Measurements from ENCODE around the gene ECT2L. TPM values are rescaled to one million over a fixed set of nuclear protein-coding genes. Genes with fewer than 3 reads are reported as not detected.

The ECT2L gene
- polyA plus RNA-seq, 2 of the 4 experiments (the other 2 are of a cell fraction): 0.01 TPM; not detected in 1

GRCh38 chr6:138896104-138896756 is 100.3 kb downstream of the ECT2L start:
- DNase-seq (ENCODE audit: low read depth in 1 of 2, low spot score in 1 of 2) (no peak), FAIRE-seq (no peak), ATAC-seq (no peak)
- no peak overlapping the region for H3K4me3 ChIP-seq
- POLR2A ChIA-PET: no interaction called here
- H3K27ac ChIP-seq: no peak overlapping the region
- CTCF ChIA-PET: no interaction called here
- H3K9me3 ChIP-seq: no peaks in the 10 kb centered on the region
- no peak for TF ChIP-seq FOXS1 (CRISPR knock-in tag; IDR thresholded peaks at IDR 0.05)
- TF ChIP-seq JUN (IDR thresholded peaks at IDR 0.05): no peak
- no peak for TF ChIP-seq FOSB (CRISPR knock-in tag; IDR thresholded peaks at IDR 0.05)
- no peak for TF ChIP-seq MAFK (IDR thresholded peaks at IDR 0.05; ENCODE audit: partially characterized antibody)
- no peak overlapping the region for H3K4me2 ChIP-seq
- no peaks in the 10 kb centered on the region for H3K4me1 ChIP-seq
- WGBS (ENCODE audit: missing lambda C conversion rate): 94% methylated on average over 8 of the region's 8 CpGs

- FAIRE-seq (no peak), ATAC-seq (no peak), DNase-seq (ENCODE audit: low read depth in 1 of 2, low spot score in 1 of 2) (no peak)
- Histone ChIP-seq H3K4me1 (no peaks in the 10 kb centered on the region), H3K9me3 (no peaks in the 10 kb centered on the region), H3K4me2 (no peak overlapping the region), H3K27ac (no peak overlapping the region), H3K4me3 (no peak overlapping the region)
- no peak for TF ChIP-seq BHLHE40 (IDR thresholded peaks at IDR 0.05; ENCODE audit: low read depth, low read length)
- no peak for TF ChIP-seq CBX8 (IDR thresholded peaks at IDR 0.05)
- no peak for TF ChIP-seq CEBPB (IDR thresholded peaks at IDR 0.05)
- no peak for TF ChIP-seq CHD4 (IDR thresholded peaks at IDR 0.05; ENCODE audit: borderline replicate concordance)
- TF ChIP-seq ZNF302 (CRISPR knock-in tag; IDR thresholded peaks at IDR 0.05): no peak
- TF ChIP-seq FOXS1 (CRISPR knock-in tag; IDR thresholded peaks at IDR 0.05): no peak
- TF ChIP-seq MAX (IDR thresholded peaks at IDR 0.05): no peak
- TF ChIP-seq NPAS2 (CRISPR knock-in tag; IDR thresholded peaks at IDR 0.05; ENCODE audit: borderline replicate concordance): no peak
- TF ChIP-seq NR3C1 (IDR thresholded peaks at IDR 0.05): no peak
- TF ChIP-seq NFE2L2 (conservative IDR thresholded peaks at IDR 0.05; ENCODE audit: low read length): no peak
- no peak for TF ChIP-seq REST (IDR thresholded peaks at IDR 0.05)
- TF ChIP-seq RFX5 (IDR thresholded peaks at IDR 0.05): no peak
- TF ChIP-seq BCL3 (IDR thresholded peaks at IDR 0.05): no peak
- no peak for TF ChIP-seq E2F6 (IDR thresholded peaks at IDR 0.05; ENCODE audit: borderline replicate concordance, low read depth)
- TF ChIP-seq JUN (IDR thresholded peaks at IDR 0.05): no peak
- TF ChIP-seq CHD2 (IDR thresholded peaks at IDR 0.05; ENCODE audit: low read length, partially characterized antibody): no peak
- no peak for TF ChIP-seq SMC3 (IDR thresholded peaks at IDR 0.05)
- no peak for TF ChIP-seq EP300 (IDR thresholded peaks at IDR 0.05)
- no peak for TF ChIP-seq FOSB (CRISPR knock-in tag; IDR thresholded peaks at IDR 0.05)
- CTCF ChIA-PET: no interaction called here
- POLR2A ChIA-PET: no interaction called here
Measured at GRCh38 chr6:138897031-138897430, 101.1 kb downstream of the ECT2L start.

Measured in A549 (cell line).